H1 (cell line): Measurements from ENCODE around the gene SPTSSA. TPM values are rescaled to one million over a fixed set of nuclear protein-coding genes. Genes with fewer than 3 reads are reported as not detected.

Source experiments
- CTCF ChIA-PET: fragments of 300-600 bp; sonication (Branson Sonifier 250); formaldehyde crosslinking; loops from one replicate; lab custom pipeline; 2021; ENCODE audit not compliant: partially characterized antibody; lab: Charles Lee
- POLR2A ChIA-PET: fragments of 300-600 bp; sonication (Branson Sonifier 250); formaldehyde crosslinking; loops from one replicate; lab custom pipeline; 2021; ENCODE audit warnings: inconsistent platforms; ENCODE audit not compliant: partially characterized antibody; lab: Charles Lee
- DNase-seq, 2 experiments: peaks; one replicate each; pipeline versions ENCODE4 v3.0.0 to v3.0.0-alpha.2; 2010 to 2022; ENCODE audit warnings: low spot score in 2 of 2, low read depth in 1 of 2, mixed read lengths in 1 of 2
- FAIRE-seq: peaks from 2 replicates; lab custom pipeline; 2011; peaks lifted over from hg19 to GRCh38; lab: Jason Lieb, UNC
- H2AFZ ChIP-seq: 2 replicates; pipeline ENCODE4 v1.8.1; 2012; ENCODE audit warnings: low read length, inconsistent platforms
- H2AK5ac ChIP-seq: 2 replicates; pipeline ENCODE4 v1.6.1; 2013; ENCODE audit warnings: low read depth, low read length
- H2BK120ac ChIP-seq: replicated peaks from 2 replicates; pipeline ENCODE3; 2013; ENCODE audit warnings: low read depth, low read length, inconsistent platforms
- H2BK12ac ChIP-seq: 2 replicates; pipeline ENCODE4 v1.6.1; 2013; ENCODE audit warnings: low read depth, low read length
- H2BK15ac ChIP-seq: 2 replicates; pipeline ENCODE4 v1.6.1; 2013; ENCODE audit warnings: low read length
- H2BK20ac ChIP-seq: 2 replicates; pipeline ENCODE4 v1.6.1; 2013; ENCODE audit warnings: low read length
- H2BK5ac ChIP-seq: 2 replicates; pipeline ENCODE4 v1.6.1; 2013; ENCODE audit warnings: low read depth, low read length
- H3K14ac ChIP-seq: 2 replicates; pipeline ENCODE4 v1.6.1; 2013; ENCODE audit warnings: inconsistent platforms; ENCODE audit not compliant: insufficient read length
- H3K18ac ChIP-seq: 2 replicates; pipeline ENCODE4 v1.6.1; 2013; ENCODE audit warnings: low read length; ENCODE audit errors: extremely low read depth
- H3K23ac ChIP-seq: 2 replicates; pipeline ENCODE4 v1.6.1; 2013; ENCODE audit warnings: inconsistent platforms; ENCODE audit not compliant: insufficient read length
- H3K23me2 ChIP-seq: 2 replicates; pipeline ENCODE4 v1.6.1; 2013; ENCODE audit warnings: low read depth, low read length
- H3K27ac ChIP-seq: 2 replicates; pipeline ENCODE4 v1.6.1; 2011; ENCODE audit warnings: low read depth, low read length, inconsistent platforms
- H3K27me3 ChIP-seq, 4 experiments: replicated peaks in 1 of 4; 1 replicate in 1 of 4; 2 replicates in 3 of 4; pipeline versions ENCODE4 v1.6.1 to v1.8.1; 2011 to 2013; ENCODE audit warnings: low read length in 3 of 4, mild to moderate bottlenecking in 3 of 4, inconsistent platforms in 2 of 4, mixed read lengths in 2 of 4, moderate library complexity in 1 of 4; ENCODE audit not compliant: control insufficient read depth in 3 of 4, insufficient read depth in 3 of 4; ENCODE audit errors: extremely low read depth in 1 of 4
- H3K36me3 ChIP-seq, 4 experiments: 2 replicates each; pipeline versions ENCODE4 v1.6.1 to v1.8.1; 2011 to 2013; ENCODE audit warnings: mild to moderate bottlenecking in 4 of 4, low read length in 3 of 4, moderate library complexity in 2 of 4, control low read depth in 1 of 4, inconsistent platforms in 1 of 4; ENCODE audit not compliant: insufficient read depth in 4 of 4, control insufficient read depth in 2 of 4
- H3K4ac ChIP-seq: replicated peaks from 2 replicates; pipeline ENCODE3; 2013; ENCODE audit warnings: low read length, low read depth, mixed read lengths, inconsistent platforms; ENCODE audit not compliant: insufficient read length
- H3K4me1 ChIP-seq, 4 experiments: replicated peaks in 1 of 4; 1 replicate in 1 of 4; 2 replicates in 3 of 4; pipeline versions ENCODE4 v1.6.1 to v1.8.1; 2011 to 2013; ENCODE audit warnings: low read length in 3 of 4, inconsistent platforms in 2 of 4, mixed read lengths in 1 of 4; ENCODE audit not compliant: insufficient read depth in 4 of 4, control insufficient read depth in 3 of 4
- H3K4me2 ChIP-seq, 2 experiments: 2 replicates each; pipeline versions ENCODE4 v1.6.1 to v1.8.1; 2011 to 2013; ENCODE audit warnings: low read depth in 2 of 2, low read length in 2 of 2, control low read depth in 1 of 2, inconsistent platforms in 1 of 2, mild to moderate bottlenecking in 1 of 2; ENCODE audit not compliant: insufficient read depth in 1 of 2
- H3K4me3 ChIP-seq, 4 experiments: fragments of 200-600, 300-600 bp in 1 of 4; sonication (generic), shearing (Covaris generic), sonication (Bioruptor Twin) in 1 of 4; 2 replicates each; pipeline versions ENCODE4 v1.5.1 to v1.8.1; 2011 to 2016; ENCODE audit warnings: low read length in 4 of 4, low read depth in 3 of 4, control low read depth in 2 of 4, inconsistent platforms in 2 of 4, mild to moderate bottlenecking in 2 of 4, mixed read lengths in 1 of 4, moderate library complexity in 1 of 4; ENCODE audit not compliant: insufficient read depth in 2 of 4; ENCODE audit errors: extremely low read depth in 1 of 4
- H3K56ac ChIP-seq: replicated peaks from 2 replicates; pipeline ENCODE3; 2013; ENCODE audit warnings: low read depth, mild to moderate bottlenecking, mixed read lengths, low read length, inconsistent platforms; ENCODE audit not compliant: insufficient read length
- H3K79me1 ChIP-seq: 2 replicates; pipeline ENCODE4 v1.6.1; 2013; ENCODE audit warnings: low read depth, low read length, control low read depth
- H3K79me2 ChIP-seq, 2 experiments: 2 replicates each; pipeline versions ENCODE4 v1.6.1 to v1.8.1; 2012 to 2013; ENCODE audit warnings: low read length in 2 of 2, mild to moderate bottlenecking in 2 of 2, inconsistent platforms in 1 of 2; ENCODE audit not compliant: insufficient read depth in 2 of 2, control insufficient read depth in 1 of 2
- H3K9ac ChIP-seq, 4 experiments: replicated peaks in 1 of 4; 1 replicate in 1 of 4; 2 replicates in 3 of 4; pipeline versions ENCODE4 v1.6.1 to v1.8.1; 2011 to 2013; ENCODE audit warnings: low read depth in 3 of 4, low read length in 3 of 4, control low read depth in 2 of 4, mild to moderate bottlenecking in 2 of 4, moderate library complexity in 2 of 4, inconsistent platforms in 1 of 4; ENCODE audit errors: extremely low read depth in 1 of 4
- H3K9me3 ChIP-seq, 2 experiments: 2 replicates each; pipeline versions ENCODE4 v1.6.1 to v1.8.1; 2012 to 2013; ENCODE audit warnings: mild to moderate bottlenecking in 2 of 2, moderate library complexity in 2 of 2, control low read depth in 1 of 2, inconsistent platforms in 1 of 2, low read depth in 1 of 2, low read length in 1 of 2, mixed read lengths in 1 of 2; ENCODE audit not compliant: insufficient read depth in 2 of 2
- H4K20me1 ChIP-seq, 2 experiments: replicated peaks in 1 of 2; 2 replicates each; pipeline versions ENCODE3 to v1.8.1; 2011 to 2013; ENCODE audit warnings: inconsistent platforms in 2 of 2, low read length in 2 of 2, mild to moderate bottlenecking in 1 of 2; ENCODE audit not compliant: insufficient read depth in 2 of 2, control insufficient read depth in 1 of 2
- H4K5ac ChIP-seq: 2 replicates; pipeline ENCODE4 v1.6.1; 2013; ENCODE audit warnings: low read length, low read depth, mixed read lengths, inconsistent platforms; ENCODE audit not compliant: insufficient read length
- H4K8ac ChIP-seq: 2 replicates; pipeline ENCODE4 v1.8.0; 2013; ENCODE audit warnings: mild to moderate bottlenecking, moderate library complexity, low read length, inconsistent platforms; ENCODE audit not compliant: insufficient read depth; ENCODE audit errors: extremely low read depth
- H4K91ac ChIP-seq: replicated peaks from 2 replicates; pipeline ENCODE3; 2013; ENCODE audit warnings: low read length, mixed read lengths, inconsistent platforms; ENCODE audit not compliant: insufficient read length
- CBX8 ChIP-seq: fragments of 300-800, 300-1000 bp; sonication (generic); IDR thresholded peaks from 2 replicates; pipeline ENCODE4 v1.7.1; 2016; ENCODE audit warnings: low read depth, low read length, borderline replicate concordance
- CHD2 ChIP-seq: IDR thresholded peaks from 2 replicates; pipeline ENCODE4 v1.6.1; 2012; ENCODE audit warnings: low read length, improper control_type of control experiment
- EGR1 ChIP-seq: IDR thresholded peaks from 2 replicates; pipeline ENCODE4 v1.6.1; 2011; ENCODE audit warnings: low read depth, low read length, borderline replicate concordance
- GABPA ChIP-seq: IDR thresholded peaks from 2 replicates; pipeline ENCODE4 v1.6.1; 2011; ENCODE audit warnings: mild to moderate bottlenecking, low read length, moderate library complexity, borderline replicate concordance; ENCODE audit not compliant: insufficient read depth
- JUN ChIP-seq: IDR thresholded peaks from 2 replicates; pipeline ENCODE4 v1.6.1; 2011; ENCODE audit warnings: low read depth, mild to moderate bottlenecking, improper control_type of control experiment, low read length
- PHF8 ChIP-seq: fragments of 200-600 bp; sonication (generic); conservative IDR thresholded peaks from 2 replicates; pipeline ENCODE4 v1.7.1; 2012; ENCODE audit warnings: low read depth, mild to moderate bottlenecking, inconsistent platforms, low read length, moderate library complexity
- RBBP5 ChIP-seq: IDR thresholded peaks from 2 replicates; pipeline ENCODE4 v1.7.1; 2012; ENCODE audit warnings: low read depth, mild to moderate bottlenecking, inconsistent platforms, low read length, moderate library complexity, borderline replicate concordance
- RNF2 ChIP-seq: fragments of 200-900, 300-1000 bp; sonication (generic); IDR thresholded peaks from 2 replicates; pipeline ENCODE4 v1.7.1; 2016; ENCODE audit warnings: borderline replicate concordance, low read depth, mild to moderate bottlenecking, antibody characterized with exemption, low read length; ENCODE audit not compliant: poor library complexity, severe bottlenecking; ENCODE audit errors: missing control alignments
- TBP ChIP-seq: IDR thresholded peaks from 2 replicates; pipeline ENCODE4 v1.6.1; 2011; ENCODE audit warnings: low read depth, low read length, improper control_type of control experiment
- TCF12 ChIP-seq: IDR thresholded peaks from 2 replicates; pipeline ENCODE4 v1.6.1; 2011; ENCODE audit warnings: low read depth, mild to moderate bottlenecking, low read length
- ZNF274 ChIP-seq: IDR thresholded peaks from 2 replicates; pipeline ENCODE4 v1.7.0; 2012; ENCODE audit warnings: low read length, borderline replicate concordance; ENCODE audit errors: extremely low read depth
- WGBS, 2 experiments: shearing (Covaris generic) in 1 of 2; methylation state at CpG; one replicate each; pipeline versions ENCODE4 v1.1.6 to v1.1.7; 2013 to 2015; ENCODE audit warnings: low lambda C conversion rate in 2 of 2, mixed read lengths in 2 of 2, inconsistent platforms in 1 of 2, low coverage in 1 of 2, missing lambda C conversion rate in 1 of 2; ENCODE audit not compliant: insufficient replicate concordance in 2 of 2, insufficient coverage in 1 of 2, insufficient read length in 1 of 2; ENCODE audit errors: extremely low coverage in 1 of 2, missing lambda C conversion rate in 1 of 2; 5-methylcytosine and 5-hydroxymethylcytosine counted together
- polyA plus RNA-seq, 7 experiments: library from polyadenylated mRNA; depleted of rRNA in 3 of 7; stranded (reverse) in 5 of 7; unstranded in 2 of 7; fragments of >200 nt in 5 of 7; fragments of 200-250 nt in 2 of 7; gene quantifications; 1 replicate in 5 of 7; 2 replicates in 1 of 7; 4 replicates in 1 of 7; pipeline versions ENCODE4 v1.2.1 to v1.2.3, GENCODE V29; 2011 to 2013; ENCODE audit warnings: missing spikeins in 2 of 7, mixed read lengths in 2 of 7
- total RNA-seq: library from RNA; stranded (reverse); fragmentation: NEBNext Ultra II Directional; extraction: Animal tissue kit (Norgen Biotek cat#: 25700); gene quantifications from 2 replicates; pipeline ENCODE4 v1.2.1, GENCODE V29; 2021
- TF ChIP-seq, protein P1 (sequence below): IDR thresholded peaks from 2 replicates; pipeline ENCODE4 v1.6.1; 2011; ENCODE audit warnings: low read length, improper control_type of control experiment

SPTSSA gene
- total and polyA plus RNA-seq, 2 of the 8 experiments (the other 6 are each of a cell fraction or from before 2014, with no cell fraction given) = 24.9 to 28.5 TPM

DNA sequence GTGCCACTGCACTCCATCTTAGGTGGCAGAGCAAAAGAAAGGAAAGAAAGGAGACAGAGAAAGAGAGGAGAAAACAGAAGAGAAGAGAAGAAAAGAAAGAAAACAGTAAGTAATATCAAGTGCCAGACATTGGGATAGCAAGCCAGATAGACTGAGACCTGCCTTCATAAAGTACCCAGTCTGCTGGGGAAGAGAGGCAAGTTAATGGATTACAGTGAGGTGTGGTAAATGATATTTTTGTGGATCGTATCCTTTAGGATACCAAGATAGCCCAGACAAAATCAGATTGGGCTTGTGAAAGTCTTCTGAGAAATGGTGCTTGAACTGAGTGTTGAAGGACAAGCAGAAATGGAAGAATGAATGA lies 1.5 kb upstream of the SPTSSA start:
- H2BK120ac ChIP-seq = no peak overlapping the region
- H4K91ac ChIP-seq = no peak overlapping the region
- H3K27ac ChIP-seq = no peak overlapping the region
- H3K4me3 ChIP-seq = no peak overlapping the region
- H3K4me1 ChIP-seq = peaks cover 0 to 6% (median 4%) of the 10 kb centered on the region in 4 experiments; a peak in 4 of 7 replicates
- no peak overlapping the region; a peak in 1 of 4 replicates for H3K4me2 ChIP-seq
- 0 out of 2 replicates have a peak overlapping the region, but pooled peaks have one; percentile 33 for H2BK15ac ChIP-seq
- no peaks in the 10 kb centered on the region for H3K79me1 ChIP-seq
- no peak overlapping the region for H2AK5ac ChIP-seq
- no peak overlapping the region for H3K14ac ChIP-seq
- no peaks in the 10 kb centered on the region for H3K36me3 ChIP-seq
- H3K18ac ChIP-seq = no peak overlapping the region
- no peaks in the 10 kb centered on the region for H4K20me1 ChIP-seq
- no peak overlapping the region for H3K4ac ChIP-seq
- CTCF ChIA-PET = interaction anchor here (0.6 to 1.5 kb wide), 5 partner anchors 9 to 134 kb away, joined by 3 to 6 read pairs (median 4); no protein-coding TSS in a partner anchor
- POLR2A ChIA-PET = interaction anchor here (0.6 to 3.4 kb wide), 4 partner anchors 13 to 239 kb away, joined by 3 to 40 read pairs (median 4); no protein-coding TSS in a partner anchor
- DNase-seq = no peak
- WGBS, 2 experiments = 83% methylated on average over 1 of the region's 1 CpG; no CpG with 5 or more reads in 1 of the 2 experiments
- no peak overlapping the region for H2BK5ac ChIP-seq
- FAIRE-seq = no peak
- H3K23me2 ChIP-seq = peaks cover 7% of the 10 kb centered on the region
- no peak overlapping the region for H4K5ac ChIP-seq
- no peak overlapping the region for H2AFZ ChIP-seq
- H3K23ac ChIP-seq = no peak overlapping the region
- no peak overlapping the region for H4K8ac ChIP-seq
- H3K27me3 ChIP-seq = no peaks in the 10 kb centered on the region
- H3K9me3 ChIP-seq = no peaks in the 10 kb centered on the region
- H3K79me2 ChIP-seq = peaks cover 0 to 29% of the 10 kb centered on the region in 2 experiments; a peak in 3 of 4 replicates
- no peak overlapping the region for H3K56ac ChIP-seq
- no peak overlapping the region for H2BK12ac ChIP-seq
- H3K9ac ChIP-seq = no peak overlapping the region
- no peak overlapping the region for H2BK20ac ChIP-seq
- no peak for TF ChIP-seq ZNF274
- no peak for TF ChIP-seq CHD2
- TF ChIP-seq RBBP5 = no peak
- TF ChIP-seq EGR1 = no peak
- no peak for TF ChIP-seq RNF2
- TF ChIP-seq, protein P1, sequence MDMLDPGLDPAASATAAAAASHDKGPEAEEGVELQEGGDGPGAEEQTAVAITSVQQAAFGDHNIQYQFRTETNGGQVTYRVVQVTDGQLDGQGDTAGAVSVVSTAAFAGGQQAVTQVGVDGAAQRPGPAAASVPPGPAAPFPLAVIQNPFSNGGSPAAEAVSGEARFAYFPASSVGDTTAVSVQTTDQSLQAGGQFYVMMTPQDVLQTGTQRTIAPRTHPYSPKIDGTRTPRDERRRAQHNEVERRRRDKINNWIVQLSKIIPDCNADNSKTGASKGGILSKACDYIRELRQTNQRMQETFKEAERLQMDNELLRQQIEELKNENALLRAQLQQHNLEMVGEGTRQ = no peak
- TF ChIP-seq PHF8 = no peak
- TF ChIP-seq TBP = no peak
- no peak for TF ChIP-seq GABPA
- no peak for TF ChIP-seq JUN
- no peak for TF ChIP-seq CBX8
- TF ChIP-seq TCF12 = no peak
